Measurements from ENCODE around the gene MAPRE2. TPM values are rescaled to one million over a fixed set of nuclear protein-coding genes. Genes with fewer than 3 reads are reported as not detected.
A peak's percentile ranks its signal among the peaks of the same experiment; 100 is the strongest.

Gene MAPRE2
- total and polyA plus RNA-seq, 9 donors = 16.2 to 59.9 (median 27.8) TPM

DNA sequence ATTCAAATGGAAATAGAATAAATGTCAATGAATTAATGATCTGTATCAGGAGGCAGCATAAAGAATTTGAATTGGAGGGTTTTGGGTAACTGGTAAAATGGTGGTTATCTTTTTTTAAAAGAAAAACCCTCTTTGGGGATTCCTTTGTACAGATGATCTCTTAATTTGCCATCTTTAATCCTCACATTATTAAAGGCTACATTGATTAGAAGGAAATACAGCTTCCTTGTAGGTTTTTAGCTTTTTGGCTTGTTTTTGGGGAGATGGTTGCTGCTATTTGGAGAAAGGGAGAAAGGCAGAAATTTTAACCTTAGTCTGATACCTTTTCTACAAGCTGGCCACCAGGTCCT is 600 bp upstream of the MAPRE2 start:
- Histone ChIP-seq H3K36me3 (no peaks in the 10 kb centered on the region), H3K27ac (peak overlapping the region in 1 of 2 donors; percentile 81), H3K27me3 (no peaks in the 10 kb centered on the region), H3K4me3 (peak overlapping the region; percentile 76), H3K9me3 (no peaks in the 10 kb centered on the region), H3K4me1 (ENCODE audit: insufficient read depth) (peaks cover 3% of the 10 kb centered on the region)
- intact Hi-C loops (cut with DNase I) = no loop called here
- TF ChIP-seq, protein P1, sequence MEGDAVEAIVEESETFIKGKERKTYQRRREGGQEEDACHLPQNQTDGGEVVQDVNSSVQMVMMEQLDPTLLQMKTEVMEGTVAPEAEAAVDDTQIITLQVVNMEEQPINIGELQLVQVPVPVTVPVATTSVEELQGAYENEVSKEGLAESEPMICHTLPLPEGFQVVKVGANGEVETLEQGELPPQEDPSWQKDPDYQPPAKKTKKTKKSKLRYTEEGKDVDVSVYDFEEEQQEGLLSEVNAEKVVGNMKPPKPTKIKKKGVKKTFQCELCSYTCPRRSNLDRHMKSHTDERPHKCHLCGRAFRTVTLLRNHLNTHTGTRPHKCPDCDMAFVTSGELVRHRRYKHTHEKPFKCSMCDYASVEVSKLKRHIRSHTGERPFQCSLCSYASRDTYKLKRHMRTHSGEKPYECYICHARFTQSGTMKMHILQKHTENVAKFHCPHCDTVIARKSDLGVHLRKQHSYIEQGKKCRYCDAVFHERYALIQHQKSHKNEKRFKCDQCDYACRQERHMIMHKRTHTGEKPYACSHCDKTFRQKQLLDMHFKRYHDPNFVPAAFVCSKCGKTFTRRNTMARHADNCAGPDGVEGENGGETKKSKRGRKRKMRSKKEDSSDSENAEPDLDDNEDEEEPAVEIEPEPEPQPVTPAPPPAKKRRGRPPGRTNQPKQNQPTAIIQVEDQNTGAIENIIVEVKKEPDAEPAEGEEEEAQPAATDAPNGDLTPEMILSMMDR (IDR thresholded peaks at IDR 0.05) = no peak
- no peak for TF ChIP-seq EP300 (IDR thresholded peaks at IDR 0.05)
- TF ChIP-seq POLR2A (IDR thresholded peaks at IDR 0.05) = no peak
- no peak for DNase-seq

GRCh38 chr18:35041815-35042387 is 688 bp downstream of the MAPRE2 start:
- Histone ChIP-seq H3K9me3 (no peaks in the 10 kb centered on the region), H3K27me3 (no peaks in the 10 kb centered on the region), H3K27ac (peak overlapping the region; percentile 69 to 81), H3K36me3 (no peaks in the 10 kb centered on the region), H3K4me3 (peak overlapping the region; percentile 76), H3K4me1 (ENCODE audit: insufficient read depth) (peaks cover 6% of the 10 kb centered on the region)
- WGBS, 3 donors = 1 to 3% (median 1%) methylated on average over 11 of the region's 11 CpGs
- TF ChIP-seq EP300 (IDR thresholded peaks at IDR 0.05) = no peak
- no peak for TF ChIP-seq POLR2A (IDR thresholded peaks at IDR 0.05)
- TF ChIP-seq, protein P1 (IDR thresholded peaks at IDR 0.05) = no peak
- intact Hi-C loops (cut with DNase I) = no loop called here
- no peak for DNase-seq

DNA sequence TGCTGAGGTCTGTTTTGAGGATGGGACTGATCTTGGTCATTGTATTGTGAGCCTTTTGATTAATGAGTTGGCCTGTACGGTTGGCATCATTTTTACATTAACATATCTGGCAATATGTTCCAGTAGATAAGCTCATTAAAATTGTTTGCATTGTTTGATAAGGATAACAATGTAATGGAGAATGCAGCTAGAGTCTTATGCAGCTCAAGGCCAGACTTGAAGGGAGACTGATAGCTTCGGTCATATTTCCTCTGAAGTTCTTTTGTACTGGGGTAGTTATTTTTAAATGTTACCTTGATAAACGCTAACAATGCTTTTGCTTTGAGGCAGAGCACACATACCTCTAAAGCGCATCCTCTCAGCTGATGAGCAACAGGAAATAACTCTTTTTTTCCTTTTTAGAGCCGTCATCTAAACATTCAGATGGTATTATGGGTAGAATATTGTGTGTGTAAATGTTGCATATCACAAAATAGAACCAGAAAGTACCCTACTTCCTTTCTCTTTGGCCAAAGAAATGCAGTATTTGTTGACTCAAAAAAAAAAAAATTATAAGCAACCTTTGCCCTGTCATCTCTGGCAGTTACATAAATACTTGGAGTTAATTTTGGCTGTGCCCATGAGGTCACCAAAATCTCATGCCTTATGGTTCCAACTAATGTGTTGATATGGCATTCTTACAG is 1.3 kb downstream of the MAPRE2 start:
- intact Hi-C loops (cut with DNase I) = no loop called here
- TF ChIP-seq POLR2A (IDR thresholded peaks at IDR 0.05) = no peak
- TF ChIP-seq, protein P1 (IDR thresholded peaks at IDR 0.05) = no peak
- no peak for TF ChIP-seq EP300 (IDR thresholded peaks at IDR 0.05)
- no peaks in the 10 kb centered on the region for H3K27me3 ChIP-seq
- 24 to 32% (median 30%) methylated on average over 5 of the region's 5 CpGs for WGBS, 3 donors
- H3K27ac ChIP-seq = no peak overlapping the region
- peak overlapping the region; percentile 76 for H3K4me3 ChIP-seq
- DNase-seq = no peak
- H3K4me1 ChIP-seq (ENCODE audit: insufficient read depth) = peaks cover 6% of the 10 kb centered on the region
- H3K9me3 ChIP-seq = no peaks in the 10 kb centered on the region
- H3K36me3 ChIP-seq = no peaks in the 10 kb centered on the region

- Histone ChIP-seq H3K9me3 (no peaks in the 10 kb centered on the region), H3K36me3 (no peaks in the 10 kb centered on the region), H3K27ac (no peak overlapping the region), H3K4me1 (ENCODE audit: insufficient read depth) (peaks cover 6% of the 10 kb centered on the region), H3K27me3 (no peaks in the 10 kb centered on the region), H3K4me3 (no peak overlapping the region)
- DNase-seq = no peak
- intact Hi-C loops (cut with DNase I) = no loop called here
- TF ChIP-seq, protein P1 (IDR thresholded peaks at IDR 0.05) = no peak
- TF ChIP-seq EP300 (IDR thresholded peaks at IDR 0.05) (no peak), POLR2A (IDR thresholded peaks at IDR 0.05) (no peak)
- 69 to 83% (median 71%) methylated on average over 5 of the region's 5 CpGs for WGBS, 3 donors
These were observed 2.0 kb downstream of the MAPRE2 start for GRCh38 chr18:35043207-35043606.
